ENCODE results near the gene PGM3.

Gene PGM3

DNA sequence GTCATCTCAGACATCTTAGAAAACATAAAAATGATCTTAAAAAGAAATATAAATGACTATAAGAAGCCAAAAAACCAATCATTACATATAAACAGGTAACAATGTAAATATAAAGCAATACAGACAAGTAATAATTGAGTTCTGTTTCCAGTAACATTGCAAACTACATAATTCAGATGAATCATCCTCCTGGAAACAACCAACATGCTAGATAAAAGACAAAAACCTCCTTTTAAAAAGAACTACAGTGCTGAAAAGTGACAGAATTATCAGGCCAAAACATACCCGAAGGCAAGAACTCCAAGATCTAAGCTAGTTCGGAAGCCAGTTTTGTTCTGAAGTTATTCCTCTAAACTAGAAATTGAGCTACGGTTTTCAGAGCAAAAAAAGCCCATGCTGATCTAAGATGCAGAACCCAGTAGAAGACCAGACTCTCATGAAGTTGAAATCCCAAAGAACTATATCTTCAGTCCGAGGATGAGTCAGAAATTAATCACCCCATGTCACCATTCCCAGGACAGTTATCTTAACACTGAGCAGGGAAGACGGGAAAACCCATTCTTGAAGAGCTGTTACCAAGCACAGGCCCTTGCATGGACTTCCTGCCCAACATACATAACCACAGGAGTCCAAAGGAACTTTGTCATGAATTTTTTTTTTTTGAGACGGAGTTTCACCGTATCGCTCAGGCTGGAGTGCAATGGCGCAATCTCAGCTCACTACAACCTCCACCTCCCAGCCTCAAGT lies 9.8 kb downstream of the PGM3 start:
- H3K27me3 ChIP-seq (ENCODE audit: insufficient read depth, poor library complexity, severe bottlenecking), result no peaks in the 10 kb centered on the region
- H3K27ac ChIP-seq (replicated peaks), result no peak overlapping the region
- no peak for DNase-seq (ENCODE audit: low read depth in 1 of 2, low spot score in 1 of 2)
- no peak for TF ChIP-seq GABPA (IDR thresholded peaks at IDR 0.05; ENCODE audit: low read depth)
- no peak for TF ChIP-seq POLR2AphosphoS5 (IDR thresholded peaks at IDR 0.05; ENCODE audit: low read depth)
- TF ChIP-seq, protein P1, sequence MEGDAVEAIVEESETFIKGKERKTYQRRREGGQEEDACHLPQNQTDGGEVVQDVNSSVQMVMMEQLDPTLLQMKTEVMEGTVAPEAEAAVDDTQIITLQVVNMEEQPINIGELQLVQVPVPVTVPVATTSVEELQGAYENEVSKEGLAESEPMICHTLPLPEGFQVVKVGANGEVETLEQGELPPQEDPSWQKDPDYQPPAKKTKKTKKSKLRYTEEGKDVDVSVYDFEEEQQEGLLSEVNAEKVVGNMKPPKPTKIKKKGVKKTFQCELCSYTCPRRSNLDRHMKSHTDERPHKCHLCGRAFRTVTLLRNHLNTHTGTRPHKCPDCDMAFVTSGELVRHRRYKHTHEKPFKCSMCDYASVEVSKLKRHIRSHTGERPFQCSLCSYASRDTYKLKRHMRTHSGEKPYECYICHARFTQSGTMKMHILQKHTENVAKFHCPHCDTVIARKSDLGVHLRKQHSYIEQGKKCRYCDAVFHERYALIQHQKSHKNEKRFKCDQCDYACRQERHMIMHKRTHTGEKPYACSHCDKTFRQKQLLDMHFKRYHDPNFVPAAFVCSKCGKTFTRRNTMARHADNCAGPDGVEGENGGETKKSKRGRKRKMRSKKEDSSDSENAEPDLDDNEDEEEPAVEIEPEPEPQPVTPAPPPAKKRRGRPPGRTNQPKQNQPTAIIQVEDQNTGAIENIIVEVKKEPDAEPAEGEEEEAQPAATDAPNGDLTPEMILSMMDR (IDR thresholded peaks at IDR 0.05; ENCODE audit: insufficient read depth, low read length), result no peak
- TF ChIP-seq, protein P2, sequence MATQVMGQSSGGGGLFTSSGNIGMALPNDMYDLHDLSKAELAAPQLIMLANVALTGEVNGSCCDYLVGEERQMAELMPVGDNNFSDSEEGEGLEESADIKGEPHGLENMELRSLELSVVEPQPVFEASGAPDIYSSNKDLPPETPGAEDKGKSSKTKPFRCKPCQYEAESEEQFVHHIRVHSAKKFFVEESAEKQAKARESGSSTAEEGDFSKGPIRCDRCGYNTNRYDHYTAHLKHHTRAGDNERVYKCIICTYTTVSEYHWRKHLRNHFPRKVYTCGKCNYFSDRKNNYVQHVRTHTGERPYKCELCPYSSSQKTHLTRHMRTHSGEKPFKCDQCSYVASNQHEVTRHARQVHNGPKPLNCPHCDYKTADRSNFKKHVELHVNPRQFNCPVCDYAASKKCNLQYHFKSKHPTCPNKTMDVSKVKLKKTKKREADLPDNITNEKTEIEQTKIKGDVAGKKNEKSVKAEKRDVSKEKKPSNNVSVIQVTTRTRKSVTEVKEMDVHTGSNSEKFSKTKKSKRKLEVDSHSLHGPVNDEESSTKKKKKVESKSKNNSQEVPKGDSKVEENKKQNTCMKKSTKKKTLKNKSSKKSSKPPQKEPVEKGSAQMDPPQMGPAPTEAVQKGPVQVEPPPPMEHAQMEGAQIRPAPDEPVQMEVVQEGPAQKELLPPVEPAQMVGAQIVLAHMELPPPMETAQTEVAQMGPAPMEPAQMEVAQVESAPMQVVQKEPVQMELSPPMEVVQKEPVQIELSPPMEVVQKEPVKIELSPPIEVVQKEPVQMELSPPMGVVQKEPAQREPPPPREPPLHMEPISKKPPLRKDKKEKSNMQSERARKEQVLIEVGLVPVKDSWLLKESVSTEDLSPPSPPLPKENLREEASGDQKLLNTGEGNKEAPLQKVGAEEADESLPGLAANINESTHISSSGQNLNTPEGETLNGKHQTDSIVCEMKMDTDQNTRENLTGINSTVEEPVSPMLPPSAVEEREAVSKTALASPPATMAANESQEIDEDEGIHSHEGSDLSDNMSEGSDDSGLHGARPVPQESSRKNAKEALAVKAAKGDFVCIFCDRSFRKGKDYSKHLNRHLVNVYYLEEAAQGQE (IDR thresholded peaks at IDR 0.05; ENCODE audit: insufficient replicate concordance, low read depth), result no peak
- no peak for TF ChIP-seq SPI1 (IDR thresholded peaks at IDR 0.05; ENCODE audit: borderline replicate concordance, low read depth)
- H3K4me3 ChIP-seq (replicated peaks; ENCODE audit: insufficient read depth, low read length), result no peak overlapping the region

DNA sequence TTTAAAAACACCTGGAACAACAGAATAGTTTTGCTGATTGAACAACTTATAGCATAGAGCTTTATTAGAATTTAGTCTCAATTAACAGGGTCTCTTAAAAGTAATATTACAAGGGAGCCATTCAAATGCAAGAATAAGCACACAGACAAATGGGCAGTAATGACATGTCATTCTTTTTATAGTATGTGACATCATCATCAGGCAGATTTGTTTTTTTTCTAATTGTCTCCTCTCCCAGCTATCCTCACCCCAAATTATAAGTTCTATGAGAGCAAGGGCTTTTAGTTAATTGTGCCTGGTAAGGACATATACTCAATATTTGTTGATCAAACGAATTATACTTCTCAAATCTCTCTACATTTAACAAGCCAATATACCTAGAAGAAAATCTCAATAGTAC lies 11.0 kb downstream of the PGM3 start:
- DNase-seq (ENCODE audit: low read depth in 1 of 2, low spot score in 1 of 2), result no peak
- TF ChIP-seq, protein P1 (IDR thresholded peaks at IDR 0.05; ENCODE audit: insufficient read depth, low read length), result no peak
- TF ChIP-seq, protein P2 (IDR thresholded peaks at IDR 0.05; ENCODE audit: insufficient replicate concordance, low read depth), result no peak
- Histone ChIP-seq H3K27me3 (ENCODE audit: insufficient read depth, poor library complexity, severe bottlenecking) (no peaks in the 10 kb centered on the region), H3K4me3 (replicated peaks; ENCODE audit: insufficient read depth, low read length) (no peak overlapping the region), H3K27ac (replicated peaks) (no peak overlapping the region)

DNA sequence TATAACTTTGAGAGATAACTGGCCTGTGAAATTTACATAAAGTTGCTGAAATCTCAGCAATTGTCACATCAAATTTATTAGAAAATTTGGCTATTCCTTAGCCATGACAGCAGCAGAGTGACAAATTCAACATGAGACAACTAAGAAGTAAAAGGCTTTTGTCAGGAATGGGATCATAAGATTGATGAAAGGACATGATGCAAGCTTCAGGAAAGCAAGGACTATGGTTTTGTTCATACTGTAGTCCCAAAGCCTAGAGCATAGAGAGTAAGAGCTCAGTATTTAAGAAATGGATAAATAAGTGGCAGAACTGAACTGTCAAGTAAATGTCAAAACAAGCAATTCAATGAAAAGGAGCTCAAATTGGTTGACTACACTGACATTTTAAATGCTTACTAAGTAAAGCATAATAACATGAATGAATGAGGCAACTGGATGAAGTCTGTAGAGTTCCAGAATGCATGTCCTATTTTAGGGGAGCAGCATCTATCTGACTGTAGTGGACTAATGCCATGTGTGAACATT lies 12.6 kb downstream of the PGM3 start:
- Histone ChIP-seq H3K27ac (replicated peaks) (no peak overlapping the region), H3K27me3 (ENCODE audit: insufficient read depth, poor library complexity, severe bottlenecking) (no peaks in the 10 kb centered on the region), H3K4me3 (replicated peaks; ENCODE audit: insufficient read depth, low read length) (no peak overlapping the region)
- TF ChIP-seq GABPA (IDR thresholded peaks at IDR 0.05; ENCODE audit: low read depth) (no peak), SPI1 (IDR thresholded peaks at IDR 0.05; ENCODE audit: borderline replicate concordance, low read depth) (no peak), POLR2AphosphoS5 (IDR thresholded peaks at IDR 0.05; ENCODE audit: low read depth) (no peak)
- TF ChIP-seq, protein P2 (IDR thresholded peaks at IDR 0.05; ENCODE audit: insufficient replicate concordance, low read depth), result no peak
- TF ChIP-seq, protein P1 (IDR thresholded peaks at IDR 0.05; ENCODE audit: insufficient read depth, low read length), result no peak
- DNase-seq (ENCODE audit: low read depth in 1 of 2, low spot score in 1 of 2), result no peak

Data from HL-60 (cell line).